ENCODE data around the gene LUZP1.

Gene LUZP1

GRCh38 chr1:23177438-23178380, 9.1 kb upstream of the LUZP1 start (continued):
- TF ChIP-seq ZNF184 (tag by site-specific recombination; IDR thresholded peaks at IDR 0.05), result 0 out of 2 replicates have a peak, but pooled peaks have one; percentile 14
- TF ChIP-seq ZNF580 (tag by site-specific recombination; IDR thresholded peaks at IDR 0.05), result no peak; the same call in none of the 2 replicates
- TF ChIP-seq ZNF558 (tag by site-specific recombination; IDR thresholded peaks at IDR 0.05), result no peak
- peak; percentile 43; the same call in 1 of the 2 replicates for TF ChIP-seq ZNF341 (tag by site-specific recombination; IDR thresholded peaks at IDR 0.05; ENCODE audit: low read depth)
- 0 out of 2 replicates have a peak, but pooled peaks have one; percentile 26 for TF ChIP-seq KLF1 (tag by site-specific recombination; IDR thresholded peaks at IDR 0.05)
- TF ChIP-seq ZIC2 (tag by site-specific recombination; IDR thresholded peaks at IDR 0.05), result peak; percentile 54
- no peak for TF ChIP-seq KLF17 (tag by site-specific recombination; IDR thresholded peaks at IDR 0.05)
- TF ChIP-seq ATF2 (tag by site-specific recombination; IDR thresholded peaks at IDR 0.05; ENCODE audit: low read depth), result peak; percentile 62; the same call in 1 of the 2 replicates
- peak; percentile 70 for TF ChIP-seq SP7 (tag by site-specific recombination; IDR thresholded peaks at IDR 0.05)
- no peak for TF ChIP-seq TSHZ1 (tag by site-specific recombination; IDR thresholded peaks at IDR 0.05; ENCODE audit: borderline replicate concordance)
- peak; percentile 82 for TF ChIP-seq ZBTB26 (tag by site-specific recombination; optimal IDR thresholded peaks at IDR 0.05)
- TF ChIP-seq ZNF23 (tag by site-specific recombination; IDR thresholded peaks at IDR 0.05; ENCODE audit: borderline replicate concordance), result no peak
- TF ChIP-seq ZFP69B (tag by site-specific recombination; IDR thresholded peaks at IDR 0.05), result peak; percentile 72; the same call in 1 of the 2 replicates
- TF ChIP-seq ZNF792 (tag by site-specific recombination; IDR thresholded peaks at IDR 0.05), result 0 out of 2 replicates have a peak, but pooled peaks have one; percentile 62
- TF ChIP-seq EGR2 (tag by site-specific recombination; IDR thresholded peaks at IDR 0.05; ENCODE audit: low read depth), result 0 out of 2 replicates have a peak, but pooled peaks have one; percentile 34
- peak; percentile 8; the same call in 1 of the 2 replicates for TF ChIP-seq CTCF (tag by site-specific recombination; IDR thresholded peaks at IDR 0.05)
- peak; percentile 57; the same call in 1 of the 2 replicates for TF ChIP-seq GLIS1 (tag by site-specific recombination; IDR thresholded peaks at IDR 0.05)
- TF ChIP-seq ZNF138 (tag by site-specific recombination; IDR thresholded peaks at IDR 0.05; ENCODE audit: borderline replicate concordance), result no peak
- TF ChIP-seq ZNF561 (tag by site-specific recombination; IDR thresholded peaks at IDR 0.05; ENCODE audit: borderline replicate concordance), result peak; percentile 97
- TF ChIP-seq KLF16 (tag by site-specific recombination; IDR thresholded peaks at IDR 0.05), result peak; percentile 60; the same call in 1 of the 2 replicates
- TF ChIP-seq PBX3 (CRISPR knock-in tag; IDR thresholded peaks at IDR 0.05), result peak; percentile 88
- peak; percentile 31; the same call in 1 of the 2 replicates for TF ChIP-seq ZNF843 (tag by site-specific recombination; IDR thresholded peaks at IDR 0.05)
- no peak for TF ChIP-seq ZNF596 (tag by site-specific recombination; IDR thresholded peaks at IDR 0.05)
- TF ChIP-seq SALL2 (tag by site-specific recombination; IDR thresholded peaks at IDR 0.05; ENCODE audit: borderline replicate concordance), result no peak
- TF ChIP-seq ZNF16 (tag by site-specific recombination; IDR thresholded peaks at IDR 0.05; ENCODE audit: low read depth), result 0 out of 2 replicates have a peak, but pooled peaks have one; percentile 22
- no peak for TF ChIP-seq ZNF19 (tag by site-specific recombination; IDR thresholded peaks at IDR 0.05; ENCODE audit: low read depth)
- peak; percentile 42; the same call in 1 of the 2 replicates for TF ChIP-seq ZNF366 (tag by site-specific recombination; conservative IDR thresholded peaks at IDR 0.05)
